Measurements from ENCODE around the gene IQGAP3.
A peak's percentile ranks its signal among the peaks of the same experiment; 100 is the strongest.

The IQGAP3 gene

GRCh38 chr1:156571261-156571852, 1.0 kb downstream of the IQGAP3 start:
- no peak overlapping the region for H4K91ac ChIP-seq (ENCODE audit: low read depth, low read length)
- peak overlapping the region; percentile 23 for H2AFZ ChIP-seq (ENCODE audit: insufficient read depth, low read length, poor library complexity)
- WGBS (ENCODE audit: extremely low coverage, insufficient coverage, insufficient read length), result no CpG with 5 or more reads among the region's 4 CpGs
- H3K23ac ChIP-seq (ENCODE audit: low read length), result no peak overlapping the region
- H3K4ac ChIP-seq (ENCODE audit: low read depth, low read length), result no peak overlapping the region
- H3K18ac ChIP-seq (ENCODE audit: low read length), result no peak overlapping the region
- H2BK12ac ChIP-seq (ENCODE audit: low read length), result no peak overlapping the region
- H4K12ac ChIP-seq (ENCODE audit: low read depth, low read length), result no peak overlapping the region
- H3K27me3 ChIP-seq (ENCODE audit: insufficient read depth, low read length), result no peaks in the 10 kb centered on the region
- DNase-seq, result peak in 1 of 2 donors; percentile 27
- no peak overlapping the region for H2AK5ac ChIP-seq (ENCODE audit: low read length)
- no peak overlapping the region for H3K27ac ChIP-seq (ENCODE audit: low read depth, low read length)
- peak overlapping the region; percentile 74 for H3K4me2 ChIP-seq (ENCODE audit: low read length)
- H3K36me3 ChIP-seq (ENCODE audit: control insufficient read depth in 1 of 2, insufficient read depth in 2 of 2, low read length in 2 of 2), result peaks cover 4 to 7% of the 10 kb centered on the region in 2 experiments
- no peak overlapping the region for H3K9ac ChIP-seq (ENCODE audit: low read length)
- peaks cover 2% of the 10 kb centered on the region for H3K79me1 ChIP-seq (ENCODE audit: low read length)
- H3K4me3 ChIP-seq (ENCODE audit: low read depth, low read length), result peak overlapping the region; percentile 89
- H3K14ac ChIP-seq (ENCODE audit: low read length), result no peak overlapping the region
- no peak overlapping the region for H2BK5ac ChIP-seq (ENCODE audit: low read depth, low read length, poor library complexity)
- peaks cover 0 to 3% of the 10 kb centered on the region in 2 experiments for H3K4me1 ChIP-seq (ENCODE audit: control insufficient read depth in 1 of 2, insufficient read depth in 2 of 2, low read length in 2 of 2)
- H3K9me3 ChIP-seq (ENCODE audit: insufficient read depth, low read depth, low read length), result peaks cover 2% of the 10 kb centered on the region
- no peak overlapping the region for H2BK120ac ChIP-seq (ENCODE audit: insufficient read depth, low read length, poor library complexity)
- H3K79me2 ChIP-seq (ENCODE audit: control insufficient read depth, insufficient read depth, low read length, poor library complexity), result peaks cover 5% of the 10 kb centered on the region
- no peak overlapping the region for H4K8ac ChIP-seq (ENCODE audit: low read depth, low read length)

GRCh38 chr1:156566436-156566835, 5.9 kb downstream of the IQGAP3 start:
- H3K9me3 ChIP-seq (ENCODE audit: insufficient read depth, low read depth, low read length), result peaks cover 4% of the 10 kb centered on the region

GRCh38 chr1:156565519-156565918, 6.8 kb downstream of the IQGAP3 start:
- Histone ChIP-seq H3K4me2 (ENCODE audit: low read length) (no peak overlapping the region), H3K9ac (ENCODE audit: low read length) (no peak overlapping the region), H4K91ac (ENCODE audit: low read depth, low read length) (no peak overlapping the region), H3K4me1 (ENCODE audit: control insufficient read depth in 1 of 2, insufficient read depth in 2 of 2, low read length in 2 of 2) (peaks cover 5 to 6% of the 10 kb centered on the region in 2 experiments), H3K18ac (ENCODE audit: low read length) (no peak overlapping the region), H3K27ac (ENCODE audit: low read depth, low read length) (no peak overlapping the region), H3K79me1 (ENCODE audit: low read length) (no peaks in the 10 kb centered on the region), H4K12ac (ENCODE audit: low read depth, low read length) (no peak overlapping the region), H3K14ac (ENCODE audit: low read length) (no peak overlapping the region), H3K4me3 (ENCODE audit: low read depth, low read length) (no peak overlapping the region), H2AK5ac (ENCODE audit: low read length) (no peak overlapping the region), H3K9me3 (ENCODE audit: insufficient read depth, low read depth, low read length) (peaks cover 4% of the 10 kb centered on the region), H3K36me3 (ENCODE audit: control insufficient read depth in 1 of 2, insufficient read depth in 2 of 2, low read length in 2 of 2) (peaks cover 34 to 51% of the 10 kb centered on the region in 2 experiments), H2BK120ac (ENCODE audit: insufficient read depth, low read length, poor library complexity) (no peak overlapping the region), H2BK5ac (ENCODE audit: low read depth, low read length, poor library complexity) (no peak overlapping the region), H3K79me2 (ENCODE audit: control insufficient read depth, insufficient read depth, low read length, poor library complexity) (peaks cover 2% of the 10 kb centered on the region), H2BK12ac (ENCODE audit: low read length) (no peak overlapping the region), H2AFZ (ENCODE audit: insufficient read depth, low read length, poor library complexity) (no peak overlapping the region), H3K23ac (ENCODE audit: low read length) (peak overlapping the region; percentile 4), H4K8ac (ENCODE audit: low read depth, low read length) (no peak overlapping the region), H3K27me3 (ENCODE audit: insufficient read depth, low read length) (no peaks in the 10 kb centered on the region), H3K4ac (ENCODE audit: low read depth, low read length) (no peak overlapping the region)
- no peak for DNase-seq
- no CpG with 5 or more reads among the region's 2 CpGs for WGBS (ENCODE audit: extremely low coverage, insufficient coverage, insufficient read length)

More at GRCh38 chr1:156566436-156566835, 5.9 kb downstream of the IQGAP3 start:
- Histone ChIP-seq H3K4me2 (ENCODE audit: low read length) (no peak overlapping the region), H3K36me3 (ENCODE audit: control insufficient read depth in 1 of 2, insufficient read depth in 2 of 2, low read length in 2 of 2) (peaks cover 31 to 45% of the 10 kb centered on the region in 2 experiments), H4K8ac (ENCODE audit: low read depth, low read length) (no peak overlapping the region), H2AFZ (ENCODE audit: insufficient read depth, low read length, poor library complexity) (no peak overlapping the region), H3K27ac (ENCODE audit: low read depth, low read length) (no peak overlapping the region), H4K91ac (ENCODE audit: low read depth, low read length) (no peak overlapping the region), H2BK120ac (ENCODE audit: insufficient read depth, low read length, poor library complexity) (no peak overlapping the region), H3K23ac (ENCODE audit: low read length) (no peak overlapping the region), H3K4me1 (ENCODE audit: control insufficient read depth in 1 of 2, insufficient read depth in 2 of 2, low read length in 2 of 2) (peaks cover 0 to 3% of the 10 kb centered on the region in 2 experiments), H3K9ac (ENCODE audit: low read length) (no peak overlapping the region), H3K79me2 (ENCODE audit: control insufficient read depth, insufficient read depth, low read length, poor library complexity) (no peaks in the 10 kb centered on the region), H3K79me1 (ENCODE audit: low read length) (no peaks in the 10 kb centered on the region), H3K14ac (ENCODE audit: low read length) (no peak overlapping the region), H4K12ac (ENCODE audit: low read depth, low read length) (no peak overlapping the region), H3K18ac (ENCODE audit: low read length) (no peak overlapping the region), H3K4me3 (ENCODE audit: low read depth, low read length) (no peak overlapping the region), H2AK5ac (ENCODE audit: low read length) (no peak overlapping the region), H2BK5ac (ENCODE audit: low read depth, low read length, poor library complexity) (no peak overlapping the region), H2BK12ac (ENCODE audit: low read length) (no peak overlapping the region), H3K4ac (ENCODE audit: low read depth, low read length) (no peak overlapping the region), H3K27me3 (ENCODE audit: insufficient read depth, low read length) (no peaks in the 10 kb centered on the region)
- no peak for DNase-seq
- WGBS (ENCODE audit: extremely low coverage, insufficient coverage, insufficient read length), result no CpG with 5 or more reads among the region's 4 CpGs

- peaks cover 34 to 58% of the 10 kb centered on the region in 2 experiments for H3K36me3 ChIP-seq (ENCODE audit: control insufficient read depth in 1 of 2, insufficient read depth in 2 of 2, low read length in 2 of 2)
- H2AFZ ChIP-seq (ENCODE audit: insufficient read depth, low read length, poor library complexity), result no peak overlapping the region
- peak overlapping the region; percentile 6 for H3K27ac ChIP-seq (ENCODE audit: low read depth, low read length)
- no peaks in the 10 kb centered on the region for H3K9me3 ChIP-seq (ENCODE audit: insufficient read depth, low read depth, low read length)
- H2AK5ac ChIP-seq (ENCODE audit: low read length), result no peak overlapping the region
- no peak overlapping the region for H3K18ac ChIP-seq (ENCODE audit: low read length)
- H3K4me3 ChIP-seq (ENCODE audit: low read depth, low read length), result no peak overlapping the region
- H3K4ac ChIP-seq (ENCODE audit: low read depth, low read length), result no peak overlapping the region
- no peak overlapping the region for H2BK12ac ChIP-seq (ENCODE audit: low read length)
- no CpG with 5 or more reads among the region's 5 CpGs for WGBS (ENCODE audit: extremely low coverage, insufficient coverage, insufficient read length)
- H2BK5ac ChIP-seq (ENCODE audit: low read depth, low read length, poor library complexity), result no peak overlapping the region
- peak overlapping the region; percentile 66 for H3K14ac ChIP-seq (ENCODE audit: low read length)
- no peaks in the 10 kb centered on the region for H3K79me1 ChIP-seq (ENCODE audit: low read length)
- peaks cover 2% of the 10 kb centered on the region for H3K79me2 ChIP-seq (ENCODE audit: control insufficient read depth, insufficient read depth, low read length, poor library complexity)
- no peak for DNase-seq
- H4K8ac ChIP-seq (ENCODE audit: low read depth, low read length), result no peak overlapping the region
- no peak overlapping the region for H3K9ac ChIP-seq (ENCODE audit: low read length)
- no peak overlapping the region for H3K23ac ChIP-seq (ENCODE audit: low read length)
- no peak overlapping the region for H3K4me2 ChIP-seq (ENCODE audit: low read length)
- H4K12ac ChIP-seq (ENCODE audit: low read depth, low read length), result no peak overlapping the region
- H3K27me3 ChIP-seq (ENCODE audit: insufficient read depth, low read length), result no peaks in the 10 kb centered on the region
- peaks cover 13 to 15% of the 10 kb centered on the region in 2 experiments for H3K4me1 ChIP-seq (ENCODE audit: control insufficient read depth in 1 of 2, insufficient read depth in 2 of 2, low read length in 2 of 2)
- no peak overlapping the region for H4K91ac ChIP-seq (ENCODE audit: low read depth, low read length)
- peak overlapping the region; percentile 26 for H2BK120ac ChIP-seq (ENCODE audit: insufficient read depth, low read length, poor library complexity)
Observed at GRCh38 chr1:156560585-156561163, 11.7 kb downstream of the IQGAP3 start.
